Upper lobe of left lung (tissue), 6 donors: ENCODE results near the gene ERICH3. TPM values are rescaled to one million over a fixed set of nuclear protein-coding genes. Genes with fewer than 3 reads are reported as not detected.

ENCODE experiments used
- ATAC-seq, 2 donors: fragments of 200-7000 bp; cut with Tn5 transposase; one replicate each; pipeline ENCODE4 v1.9.1; 2022; ENCODE audit warnings: mild to moderate bottlenecking in 2 of 2, moderate library complexity in 2 of 2; ENCODE audit not compliant: low FRiP score in 2 of 2
- DNase-seq, 2 donors: peaks; one replicate each; pipeline ENCODE4 v3.0.0-alpha.2; 2019 to 2020
- H3K27ac ChIP-seq, 4 donors: fragments of 200-600 bp; sonication (generic); one replicate each; pipeline ENCODE4 v1.5.1; 2016 to 2019
- H3K27me3 ChIP-seq, 4 donors: fragments of 200-600 bp; sonication (generic); one replicate each; pipeline ENCODE4 v1.5.1; 2017 to 2019
- H3K36me3 ChIP-seq, 4 donors: fragments of 200-600 bp; sonication (generic); one replicate each; pipeline ENCODE4 v1.5.1; 2016 to 2019
- H3K4me1 ChIP-seq, 4 donors: fragments of 200-600 bp; sonication (generic); one replicate each; pipeline ENCODE4 v1.5.1; 2018 to 2019
- H3K4me3 ChIP-seq, 4 donors: fragments of 200-600 bp; sonication (generic); one replicate each; pipeline ENCODE4 v1.5.1; 2017 to 2019; ENCODE audit warnings: mild to moderate bottlenecking in 2 of 4, moderate library complexity in 1 of 4
- H3K9me3 ChIP-seq, 4 donors: fragments of 200-600 bp; sonication (generic); one replicate each; pipeline ENCODE4 v1.5.1; 2018 to 2019
- EP300 ChIP-seq, 4 donors: sonication (generic); formaldehyde crosslinking; IDR thresholded peaks; one replicate each; pipeline ENCODE4 v1.5.1; 2017; ENCODE audit warnings: antibody characterized with exemption in 4 of 4, control low read depth in 2 of 4
- POLR2A ChIP-seq, 4 donors: fragments of 450-650 bp; IDR thresholded peaks; one replicate each; pipeline ENCODE4 v1.5.1; 2016 to 2017; ENCODE audit warnings: antibody characterized with exemption in 4 of 4, mild to moderate bottlenecking in 2 of 4
- POLR2AphosphoS5 ChIP-seq, 2 donors: sonication (generic); formaldehyde crosslinking; IDR thresholded peaks; one replicate each; pipeline ENCODE4 v1.5.1; 2017; ENCODE audit warnings: antibody characterized with exemption in 2 of 2
- WGBS, 2 donors: methylation state at CpG; one replicate each; pipeline ENCODE4 v1.1.5; 2017 to 2018; 5-methylcytosine and 5-hydroxymethylcytosine counted together
- total RNA-seq, 6 donors: library from RNA; depleted of rRNA in 4 of 6; stranded (reverse); fragments of >200 nt in 4 of 6; gene quantifications; one replicate each; pipeline versions ENCODE4 v1.1.0 to v1.2.1, GENCODE V29; 2016 to 2021
- TF ChIP-seq, protein P1 (sequence below), 6 experiments: fragments of 450-650 bp in 4 of 6; fragments of 200-600 bp in 2 of 6; sonication (generic) in 2 of 6; IDR thresholded peaks; one replicate each; pipeline ENCODE4 v1.5.1; 2016 to 2019; ENCODE audit warnings: antibody characterized with exemption in 6 of 6
- donor health status: DM: no; HTN: no; CAD: no; lungs with moderate emphysema.
- donor health status: DM: no; HTN: yes; CAD: no; lungs with severe emphysema.

ERICH3 gene
- total RNA-seq, 6 donors from 2014 or later: 0.23 to 37.5 (median 3.7) TPM

- WGBS, 2 donors: 71 to 80% methylated on average over 6 of the region's 6 CpGs
- TF ChIP-seq EP300 (IDR thresholded peaks at IDR 0.05) (no peak), POLR2A (IDR thresholded peaks at IDR 0.05) (no peak), POLR2AphosphoS5 (IDR thresholded peaks at IDR 0.05) (no peak)
- TF ChIP-seq, protein P1, sequence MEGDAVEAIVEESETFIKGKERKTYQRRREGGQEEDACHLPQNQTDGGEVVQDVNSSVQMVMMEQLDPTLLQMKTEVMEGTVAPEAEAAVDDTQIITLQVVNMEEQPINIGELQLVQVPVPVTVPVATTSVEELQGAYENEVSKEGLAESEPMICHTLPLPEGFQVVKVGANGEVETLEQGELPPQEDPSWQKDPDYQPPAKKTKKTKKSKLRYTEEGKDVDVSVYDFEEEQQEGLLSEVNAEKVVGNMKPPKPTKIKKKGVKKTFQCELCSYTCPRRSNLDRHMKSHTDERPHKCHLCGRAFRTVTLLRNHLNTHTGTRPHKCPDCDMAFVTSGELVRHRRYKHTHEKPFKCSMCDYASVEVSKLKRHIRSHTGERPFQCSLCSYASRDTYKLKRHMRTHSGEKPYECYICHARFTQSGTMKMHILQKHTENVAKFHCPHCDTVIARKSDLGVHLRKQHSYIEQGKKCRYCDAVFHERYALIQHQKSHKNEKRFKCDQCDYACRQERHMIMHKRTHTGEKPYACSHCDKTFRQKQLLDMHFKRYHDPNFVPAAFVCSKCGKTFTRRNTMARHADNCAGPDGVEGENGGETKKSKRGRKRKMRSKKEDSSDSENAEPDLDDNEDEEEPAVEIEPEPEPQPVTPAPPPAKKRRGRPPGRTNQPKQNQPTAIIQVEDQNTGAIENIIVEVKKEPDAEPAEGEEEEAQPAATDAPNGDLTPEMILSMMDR (IDR thresholded peaks at IDR 0.05): no peak
- no peak overlapping the region for H3K4me3 ChIP-seq
- H3K27ac ChIP-seq: no peak overlapping the region
- H3K4me1 ChIP-seq: no peaks in the 10 kb centered on the region
- peak in 1 of 2 donors; percentile 36 for DNase-seq
- no peaks in the 10 kb centered on the region for H3K27me3 ChIP-seq
- no peaks in the 10 kb centered on the region for H3K36me3 ChIP-seq
- H3K9me3 ChIP-seq: no peaks in the 10 kb centered on the region
- peak in 1 of 2 donors; percentile 14 for ATAC-seq
Measured at GRCh38 chr1:74571891-74572290, 101.7 kb downstream of the ERICH3 start.

DNA sequence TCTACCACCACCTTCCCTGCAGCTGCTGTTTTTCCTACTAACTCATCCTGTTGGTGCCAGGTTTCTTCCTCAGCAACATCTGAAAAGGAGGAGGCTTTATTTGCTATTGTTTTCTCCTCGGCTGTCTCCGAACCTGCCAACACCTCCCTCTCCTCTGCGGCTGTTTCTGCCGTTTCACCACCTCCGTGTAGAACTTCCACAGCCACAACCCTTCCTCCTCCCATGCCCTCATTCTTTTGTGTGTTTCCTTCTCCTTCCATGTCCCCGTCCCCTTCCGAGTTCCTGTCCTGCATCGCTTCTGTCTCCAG, 102.1 kb downstream of the ERICH3 start:
- Histone ChIP-seq H3K9me3 (no peaks in the 10 kb centered on the region), H3K27ac (no peak overlapping the region), H3K36me3 (no peaks in the 10 kb centered on the region), H3K27me3 (no peaks in the 10 kb centered on the region), H3K4me1 (no peaks in the 10 kb centered on the region), H3K4me3 (no peak overlapping the region)
- no peak for ATAC-seq
- TF ChIP-seq EP300 (IDR thresholded peaks at IDR 0.05) (no peak), POLR2AphosphoS5 (IDR thresholded peaks at IDR 0.05) (no peak), POLR2A (IDR thresholded peaks at IDR 0.05) (no peak)
- TF ChIP-seq, protein P1 (IDR thresholded peaks at IDR 0.05): no peak
- DNase-seq: no peak
- 25 to 29% methylated on average over 8 of the region's 8 CpGs for WGBS, 2 donors

DNA sequence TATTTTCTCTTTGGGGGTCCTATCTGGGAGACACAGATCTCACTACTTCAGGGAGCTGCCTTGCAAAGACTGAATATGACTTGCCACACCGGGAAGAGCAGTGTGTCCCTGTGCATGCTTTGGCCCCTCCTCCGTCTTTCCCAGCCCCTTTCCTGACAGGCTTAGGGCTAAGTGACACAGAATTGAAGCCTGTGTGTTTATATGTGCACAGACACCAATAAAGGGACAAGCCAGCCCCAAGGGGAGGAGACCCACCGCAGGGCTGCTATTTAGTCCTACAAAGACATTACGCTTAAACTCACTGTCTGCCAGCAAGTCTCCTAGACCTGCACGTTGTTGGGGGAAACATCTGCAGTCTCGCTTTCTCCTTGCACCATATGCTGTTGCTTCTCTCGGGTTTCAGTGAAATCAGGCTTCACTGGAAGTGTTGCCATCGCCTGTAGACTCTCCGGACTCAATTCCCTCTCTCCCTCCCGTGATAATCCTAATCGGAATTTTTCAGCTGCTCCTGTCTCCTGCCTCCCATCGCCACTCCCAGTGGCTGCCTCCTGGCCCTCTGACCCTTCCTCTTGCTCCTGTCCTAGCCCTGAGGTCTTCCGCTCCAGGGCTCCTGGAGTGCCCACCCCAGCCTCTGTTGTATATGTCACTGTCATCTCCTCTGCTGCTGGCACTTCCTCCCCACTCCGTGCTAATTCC, 102.6 kb downstream of the ERICH3 start:
- Histone ChIP-seq H3K9me3 (no peaks in the 10 kb centered on the region), H3K27ac (no peak overlapping the region), H3K36me3 (no peaks in the 10 kb centered on the region), H3K4me1 (no peaks in the 10 kb centered on the region), H3K4me3 (no peak overlapping the region), H3K27me3 (no peaks in the 10 kb centered on the region)
- 33 to 35% methylated on average over 14 of the region's 14 CpGs for WGBS, 2 donors
- no peak for TF ChIP-seq POLR2A (IDR thresholded peaks at IDR 0.05)
- TF ChIP-seq EP300 (IDR thresholded peaks at IDR 0.05): no peak
- no peak for TF ChIP-seq POLR2AphosphoS5 (IDR thresholded peaks at IDR 0.05)
- TF ChIP-seq, protein P1 (IDR thresholded peaks at IDR 0.05): no peak
- DNase-seq (no peak), ATAC-seq (peak in 1 of 2 donors; percentile 53)

DNA sequence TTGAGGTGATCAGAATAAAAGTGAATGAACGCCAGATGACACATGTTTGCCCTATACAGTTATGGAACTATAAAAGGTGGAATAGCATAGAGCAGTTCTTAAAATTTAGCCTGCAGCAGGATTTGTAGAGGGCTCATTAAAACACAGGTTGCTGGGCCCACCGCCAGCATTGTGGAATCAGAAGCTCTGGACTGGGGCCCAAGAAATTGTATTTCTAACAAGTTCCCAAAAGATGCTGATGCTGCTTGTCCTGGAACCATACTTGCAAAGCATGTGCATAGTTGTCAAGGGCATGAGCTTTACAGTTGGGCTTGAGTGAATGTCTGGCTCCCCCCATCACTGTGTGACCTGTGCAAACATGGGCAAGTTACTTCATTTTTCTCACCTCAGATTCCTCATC, 123.7 kb downstream of the ERICH3 start:
- DNase-seq (no peak), ATAC-seq (no peak)
- Histone ChIP-seq H3K27me3 (no peaks in the 10 kb centered on the region), H3K27ac (no peak overlapping the region), H3K9me3 (no peaks in the 10 kb centered on the region), H3K4me1 (no peaks in the 10 kb centered on the region), H3K4me3 (no peak overlapping the region), H3K36me3 (no peaks in the 10 kb centered on the region)
- TF ChIP-seq EP300 (IDR thresholded peaks at IDR 0.05): no peak
- TF ChIP-seq, protein P1 (IDR thresholded peaks at IDR 0.05): no peak
- TF ChIP-seq POLR2A (IDR thresholded peaks at IDR 0.05): no peak
- no peak for TF ChIP-seq POLR2AphosphoS5 (IDR thresholded peaks at IDR 0.05)
- 93 to 94% methylated on average over 2 of the region's 2 CpGs for WGBS, 2 donors
